SK-N-SH (cell line): ENCODE data around the gene RPS3A.

Experiments
- CTCF ChIP-seq: fragments of 200-600 bp; sonication (generic); IDR thresholded peaks from 2 replicates; pipeline ENCODE4 v1.6.1; 2017; ENCODE audit warnings: antibody characterized with exemption, mild to moderate bottlenecking, moderate library complexity
- EP300 ChIP-seq, 2 experiments: IDR thresholded peaks; 2 replicates each; pipeline versions ENCODE4 v1.4.0 to v1.6.1; 2012; ENCODE audit warnings: borderline replicate concordance in 1 of 2, low read depth in 1 of 2, low read length in 1 of 2
- EZH2phosphoT487 ChIP-seq: fragments of 200-600 bp; sonication (generic); IDR thresholded peaks from 2 replicates; pipeline ENCODE4 v1.6.1; 2017; ENCODE audit warnings: low read depth, mixed run types, mild to moderate bottlenecking, antibody characterized with exemption, moderate library complexity, borderline replicate concordance
- MAX ChIP-seq: IDR thresholded peaks from 2 replicates; pipeline ENCODE4 v1.4.0; 2012; ENCODE audit warnings: low read depth
- MEF2A ChIP-seq: IDR thresholded peaks from 2 replicates; pipeline ENCODE4 v1.4.0; 2012; ENCODE audit warnings: low read depth, borderline replicate concordance
- MXI1 ChIP-seq: IDR thresholded peaks from 2 replicates; pipeline ENCODE4 v1.6.1; 2012; ENCODE audit warnings: mild to moderate bottlenecking, low read depth, low read length, improper control_type of control experiment
- RAD21 ChIP-seq: IDR thresholded peaks from 2 replicates; pipeline ENCODE4 v1.6.1; 2012; ENCODE audit warnings: mild to moderate bottlenecking, low read length
- TAF1 ChIP-seq: IDR thresholded peaks from 2 replicates; pipeline ENCODE4 v1.6.1; 2012; ENCODE audit warnings: low read depth, mild to moderate bottlenecking, low read length, moderate library complexity, borderline replicate concordance

GRCh38 chr4:151099976-151100417 lies 569 bp downstream of the RPS3A start:
- TF ChIP-seq CTCF (no peak), EZH2phosphoT487 (no peak), EP300 (IDR thresholded peaks at IDR 0.05; ENCODE audit: borderline replicate concordance in 1 of 2, low read depth in 1 of 2, low read length in 1 of 2) (no peak), RAD21 (no peak), MEF2A (no peak), MXI1 (no peak), TAF1 (no peak), MAX (no peak)
